ENCODE results near the gene TRPM6. TPM values are rescaled to one million over a fixed set of nuclear protein-coding genes. Genes with fewer than 3 reads are reported as not detected.

TRPM6 gene
- under 0.01 TPM in 1 of 2 replicates, not detected in the other for total RNA-seq

GRCh38 chr9:74887041-74887980 lies at the start of gene TRPM6:
TSS of gene TRPM6 (minus strand) at chr9:74887921. CDS start at chr9:74887856, 65 bp downstream.

Other genes with a start within 250 kb of the TRPM6 start
- 3.8 and 4.3 TPM in 2 replicates for gene C9orf40, start 65.0 kb upstream of the TRPM6 start, total RNA-seq
- gene CARNMT1, start 140.4 kb upstream of the TRPM6 start, total RNA-seq = 28.2 and 43.3 TPM in 2 replicates
- gene NMRK1, start 200.2 kb upstream of the TRPM6 start, total RNA-seq = 18.6 and 22.8 TPM in 2 replicates
- gene OSTF1, start 200.6 kb upstream of the TRPM6 start, total RNA-seq = 48.4 and 50.1 TPM in 2 replicates

All from tracheal epithelial cell (primary cell).